Femur (tissue), 1 donor: Measurements from ENCODE around the gene BTBD18.

Experiments used
- DNase-seq: peaks from one replicate; pipeline ENCODE4 v3.0.0-alpha.2; 2017

Gene BTBD18

GRCh38 chr11:57775491-57775890, 23.9 kb upstream of the BTBD18 start:
- no peak for DNase-seq

GRCh38 chr11:57773026-57773598, 21.5 kb upstream of the BTBD18 start:
- DNase-seq = no peak

- DNase-seq = no peak
Measured at GRCh38 chr11:57772562-57772961, 20.9 kb upstream of the BTBD18 start.

GRCh38 chr11:57771365-57771764, 19.7 kb upstream of the BTBD18 start:
- DNase-seq = no peak

- DNase-seq = no peak
Measured at GRCh38 chr11:57770793-57771192, 19.2 kb upstream of the BTBD18 start.

GRCh38 chr11:57764972-57765371, 13.4 kb upstream of the BTBD18 start:
- no peak for DNase-seq

- DNase-seq = no peak
Measured at GRCh38 chr11:57764566-57764965, 12.9 kb upstream of the BTBD18 start.

- no peak for DNase-seq
Measured at GRCh38 chr11:57764021-57764420, 12.4 kb upstream of the BTBD18 start.

- DNase-seq = peak; percentile 39
Measured at GRCh38 chr11:57763568-57763967, 11.9 kb upstream of the BTBD18 start.

- DNase-seq = no peak
Measured at GRCh38 chr11:57762235-57762861, 10.7 kb upstream of the BTBD18 start.

GRCh38 chr11:57761301-57762234, 9.9 kb upstream of the BTBD18 start, which contains the start of gene CTNND1:
Gene CTNND1 (plus strand): TSS chr11:57761802. CDS start chr11:57791479, 29,677 bp downstream.
- DNase-seq = peak; percentile 95

- DNase-seq = no peak
Measured at GRCh38 chr11:57758174-57758573, 6.6 kb upstream of the BTBD18 start.

GRCh38 chr11:57752954-57753353, 1.3 kb upstream of the BTBD18 start:
- no peak for DNase-seq

- no peak for DNase-seq
Measured at GRCh38 chr11:57751176-57751575, 443 bp downstream of the BTBD18 start.

- no peak for DNase-seq
Measured at GRCh38 chr11:57746920-57747319, 4.7 kb downstream of the BTBD18 start.

- DNase-seq = no peak
Measured at GRCh38 chr11:57745206-57745605, 6.4 kb downstream of the BTBD18 start.

GRCh38 chr11:57744357-57744756, 7.3 kb downstream of the BTBD18 start:
- DNase-seq = no peak

GRCh38 chr11:57742087-57742452, 9.5 kb downstream of the BTBD18 start:
- DNase-seq = no peak

- peak; percentile 98 for DNase-seq
Measured at GRCh38 chr11:57741132-57742086, 10.2 kb downstream of the BTBD18 start, which contains the start of gene SELENOH. Gene SELENOH (plus strand): TSS chr11:57741491. CDS start chr11:57741596, 105 bp downstream.

GRCh38 chr11:57735619-57736298, 15.9 kb downstream of the BTBD18 start:
- no peak for DNase-seq

GRCh38 chr11:57732661-57733060, 19.0 kb downstream of the BTBD18 start:
- no peak for DNase-seq

- no peak for DNase-seq
Measured at GRCh38 chr11:57729479-57729878, 22.1 kb downstream of the BTBD18 start.
